Trophoblast cell (in vitro differentiated cells and primary cell): Measurements from ENCODE around the gene BCAS4.

Source experiments
- DNase-seq, 2 donors: peaks; one replicate each; pipeline ENCODE4 v3.0.0-alpha.2; 2016
- H2AFZ ChIP-seq: 2 replicates; pipeline ENCODE4 v1.6.1; 2013; ENCODE audit warnings: low read length, moderate library complexity, mild to moderate bottlenecking; ENCODE audit not compliant: insufficient read depth, poor library complexity
- H2AK5ac ChIP-seq: 2 replicates; pipeline ENCODE4 v1.6.1; 2013; ENCODE audit warnings: mild to moderate bottlenecking, low read length
- H2BK120ac ChIP-seq: 2 replicates; pipeline ENCODE4 v1.6.1; 2013; ENCODE audit warnings: low read length, mild to moderate bottlenecking, moderate library complexity; ENCODE audit not compliant: insufficient read depth, poor library complexity
- H2BK12ac ChIP-seq: 2 replicates; pipeline ENCODE4 v1.6.1; 2013; ENCODE audit warnings: mild to moderate bottlenecking, low read length, moderate library complexity
- H2BK5ac ChIP-seq: 2 replicates; pipeline ENCODE4 v1.6.1; 2013; ENCODE audit warnings: low read length, low read depth, moderate library complexity, mild to moderate bottlenecking; ENCODE audit not compliant: poor library complexity
- H3K14ac ChIP-seq: 2 replicates; pipeline ENCODE4 v1.6.1; 2013; ENCODE audit warnings: mild to moderate bottlenecking, low read length
- H3K18ac ChIP-seq: 2 replicates; pipeline ENCODE4 v1.6.1; 2013; ENCODE audit warnings: mild to moderate bottlenecking, low read length
- H3K23ac ChIP-seq: 2 replicates; pipeline ENCODE4 v1.6.1; 2013; ENCODE audit warnings: low read length
- H3K27ac ChIP-seq: 2 replicates; pipeline ENCODE4 v1.5.1; 2013; ENCODE audit warnings: low read depth, mild to moderate bottlenecking, inconsistent platforms, low read length, moderate library complexity
- H3K27me3 ChIP-seq: 2 replicates; pipeline ENCODE4 v1.6.1; 2013; ENCODE audit warnings: inconsistent platforms, mild to moderate bottlenecking, low read length, moderate library complexity; ENCODE audit not compliant: insufficient read depth
- H3K36me3 ChIP-seq, 2 experiments: 1 replicate in 1 of 2; 2 replicates in 1 of 2; pipeline ENCODE4 v1.6.1; 2013; ENCODE audit warnings: low read length in 2 of 2, mild to moderate bottlenecking in 2 of 2, moderate library complexity in 1 of 2; ENCODE audit not compliant: insufficient read depth in 2 of 2, control insufficient read depth in 1 of 2
- H3K4ac ChIP-seq: 2 replicates; pipeline ENCODE4 v1.6.1; 2013; ENCODE audit warnings: low read depth, mild to moderate bottlenecking, low read length, moderate library complexity
- H3K4me1 ChIP-seq, 2 experiments: 1 replicate in 1 of 2; 2 replicates in 1 of 2; pipeline ENCODE4 v1.6.1; 2013; ENCODE audit warnings: low read length in 2 of 2, mild to moderate bottlenecking in 2 of 2, moderate library complexity in 1 of 2; ENCODE audit not compliant: insufficient read depth in 2 of 2, control insufficient read depth in 1 of 2
- H3K4me2 ChIP-seq: 2 replicates; pipeline ENCODE4 v1.6.1; 2013; ENCODE audit warnings: inconsistent platforms, mild to moderate bottlenecking, low read length, moderate library complexity
- H3K4me3 ChIP-seq: 2 replicates; pipeline ENCODE4 v1.5.1; 2013; ENCODE audit warnings: mild to moderate bottlenecking, low read depth, low read length, inconsistent platforms
- H3K79me1 ChIP-seq: one replicate; pipeline ENCODE4 v1.6.1; 2013; ENCODE audit warnings: low read length
- H3K79me2 ChIP-seq: 2 replicates; pipeline ENCODE4 v1.6.1; 2013; ENCODE audit warnings: low read length, mild to moderate bottlenecking; ENCODE audit not compliant: control insufficient read depth, insufficient read depth, poor library complexity
- H3K9ac ChIP-seq: 2 replicates; pipeline ENCODE4 v1.6.1; 2013; ENCODE audit warnings: mild to moderate bottlenecking, low read length
- H3K9me3 ChIP-seq: 2 replicates; pipeline ENCODE4 v1.6.1; 2013; ENCODE audit warnings: low read depth, mild to moderate bottlenecking, control low read depth, inconsistent platforms, low read length; ENCODE audit not compliant: insufficient read depth
- H4K12ac ChIP-seq: 2 replicates; pipeline ENCODE4 v1.6.1; 2013; ENCODE audit warnings: low read depth, mild to moderate bottlenecking, low read length, moderate library complexity
- H4K8ac ChIP-seq: 2 replicates; pipeline ENCODE4 v1.6.1; 2013; ENCODE audit warnings: low read depth, mild to moderate bottlenecking, low read length, moderate library complexity
- H4K91ac ChIP-seq: one replicate; pipeline ENCODE4 v1.6.1; 2013; ENCODE audit warnings: low read depth, mild to moderate bottlenecking, low read length, moderate library complexity
- WGBS: extraction: QIAGEN DNeasy Blood & Tissue Kit; methylation state at CpG from one replicate; pipeline ENCODE4 v1.1.7; 2013; ENCODE audit warnings: missing lambda C conversion rate; ENCODE audit not compliant: insufficient read length, insufficient coverage; ENCODE audit errors: extremely low coverage; 5-methylcytosine and 5-hydroxymethylcytosine counted together

BCAS4 gene

DNA sequence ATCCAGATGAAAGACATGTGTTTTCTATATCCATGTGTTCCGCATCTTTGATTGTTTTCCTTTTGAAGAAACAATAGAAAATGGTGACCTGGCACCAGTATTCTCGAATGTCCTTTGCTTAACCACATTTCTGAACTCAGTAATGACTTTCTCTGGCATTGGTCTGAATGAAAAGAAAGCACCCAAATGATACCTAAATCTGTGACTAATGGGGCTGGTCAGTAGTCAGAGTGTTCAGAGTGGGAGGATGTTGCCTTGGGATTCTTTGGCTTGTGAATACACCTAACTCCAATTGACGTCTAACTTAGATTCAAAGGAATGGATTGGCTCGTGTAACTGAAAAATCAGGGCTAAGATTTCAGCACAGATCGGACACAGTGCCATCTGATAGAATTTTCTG is 36.4 kb upstream of the BCAS4 start:
- no peak overlapping the region for H4K91ac ChIP-seq
- H3K9me3 ChIP-seq = no peaks in the 10 kb centered on the region
- H3K4me2 ChIP-seq = no peak overlapping the region
- H4K12ac ChIP-seq = no peak overlapping the region
- no peak for DNase-seq
- no peaks in the 10 kb centered on the region for H3K36me3 ChIP-seq
- H2BK120ac ChIP-seq = no peak overlapping the region
- H3K4me1 ChIP-seq = peaks cover 4 to 13% of the 10 kb centered on the region in 2 experiments
- H3K14ac ChIP-seq = no peak overlapping the region
- no peaks in the 10 kb centered on the region for H3K27me3 ChIP-seq
- H3K23ac ChIP-seq = no peak overlapping the region
- H3K18ac ChIP-seq = no peak overlapping the region
- no peak overlapping the region for H2AFZ ChIP-seq
- H3K79me2 ChIP-seq = no peaks in the 10 kb centered on the region
- H2BK5ac ChIP-seq = no peak overlapping the region
- H4K8ac ChIP-seq = no peak overlapping the region
- H2BK12ac ChIP-seq = no peak overlapping the region
- H2AK5ac ChIP-seq = no peak overlapping the region
- WGBS = no CpG with 5 or more reads among the region's 5 CpGs
- no peak overlapping the region for H3K9ac ChIP-seq
- H3K27ac ChIP-seq = no peak overlapping the region
- no peak overlapping the region for H3K4ac ChIP-seq
- peaks cover 18% of the 10 kb centered on the region for H3K79me1 ChIP-seq
- H3K4me3 ChIP-seq = no peak overlapping the region

DNA sequence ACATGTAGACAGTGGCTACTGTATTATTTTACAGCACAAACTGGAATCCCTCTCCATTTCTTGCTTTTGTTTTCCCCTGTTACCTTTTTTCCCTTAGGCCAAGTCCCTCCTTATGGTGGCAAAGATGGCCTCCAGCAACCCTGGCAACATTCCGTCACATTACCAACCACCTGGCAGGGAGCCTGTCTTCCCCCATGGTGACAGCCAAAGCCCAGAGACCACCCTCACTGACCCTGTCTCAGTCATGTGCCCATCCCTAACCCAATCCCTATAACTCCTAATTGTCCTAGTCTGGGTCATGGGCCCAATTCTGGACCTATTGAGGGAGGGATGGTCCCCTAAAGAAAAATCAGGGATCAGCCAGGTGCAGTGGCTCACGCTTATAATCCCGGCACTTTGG is 35.9 kb upstream of the BCAS4 start:
- no peak overlapping the region for H4K8ac ChIP-seq
- no peak overlapping the region for H2BK120ac ChIP-seq
- H2BK5ac ChIP-seq = no peak overlapping the region
- H3K9ac ChIP-seq = no peak overlapping the region
- no peak overlapping the region for H3K27ac ChIP-seq
- no peak overlapping the region for H3K4me3 ChIP-seq
- whole genome bisulfite sequencing = no CpG with 5 or more reads among the region's 3 CpGs
- H2BK12ac ChIP-seq = no peak overlapping the region
- no peak overlapping the region for H2AK5ac ChIP-seq
- H3K27me3 ChIP-seq = no peaks in the 10 kb centered on the region
- H3K4me1 ChIP-seq = peaks cover 9 to 18% of the 10 kb centered on the region in 2 experiments
- H3K4me2 ChIP-seq = no peak overlapping the region
- H3K4ac ChIP-seq = no peak overlapping the region
- H3K79me2 ChIP-seq = no peaks in the 10 kb centered on the region
- DNase-seq = peak in 1 of 2 donors; percentile 31
- H3K14ac ChIP-seq = no peak overlapping the region
- H4K91ac ChIP-seq = no peak overlapping the region
- no peak overlapping the region for H3K23ac ChIP-seq
- no peak overlapping the region for H3K18ac ChIP-seq
- H3K9me3 ChIP-seq = no peaks in the 10 kb centered on the region
- peaks cover 19% of the 10 kb centered on the region for H3K79me1 ChIP-seq
- H3K36me3 ChIP-seq = no peaks in the 10 kb centered on the region
- H2AFZ ChIP-seq = no peak overlapping the region
- H4K12ac ChIP-seq = no peak overlapping the region

- no CpG with 5 or more reads among the region's 5 CpGs for WGBS
- Histone ChIP-seq H4K91ac (no peak overlapping the region), H3K4me2 (no peak overlapping the region), H3K79me2 (no peaks in the 10 kb centered on the region), H3K4me3 (no peak overlapping the region), H3K14ac (no peak overlapping the region), H3K27me3 (no peaks in the 10 kb centered on the region), H2BK120ac (no peak overlapping the region), H3K23ac (no peak overlapping the region), H3K79me1 (peaks cover 19% of the 10 kb centered on the region), H3K9ac (no peak overlapping the region), H4K12ac (no peak overlapping the region), H2AFZ (no peak overlapping the region), H3K27ac (no peak overlapping the region), H4K8ac (no peak overlapping the region), H3K4ac (no peak overlapping the region), H2BK12ac (no peak overlapping the region), H3K18ac (no peak overlapping the region), H3K9me3 (no peaks in the 10 kb centered on the region), H2AK5ac (peak overlapping the region; percentile 58), H2BK5ac (no peak overlapping the region), H3K4me1 (peaks cover 10 to 20% of the 10 kb centered on the region in 2 experiments), H3K36me3 (no peaks in the 10 kb centered on the region)
- DNase-seq = no peak
These were observed 35.2 kb upstream of the BCAS4 start for GRCh38 chr20:50759678-50760077.

DNA sequence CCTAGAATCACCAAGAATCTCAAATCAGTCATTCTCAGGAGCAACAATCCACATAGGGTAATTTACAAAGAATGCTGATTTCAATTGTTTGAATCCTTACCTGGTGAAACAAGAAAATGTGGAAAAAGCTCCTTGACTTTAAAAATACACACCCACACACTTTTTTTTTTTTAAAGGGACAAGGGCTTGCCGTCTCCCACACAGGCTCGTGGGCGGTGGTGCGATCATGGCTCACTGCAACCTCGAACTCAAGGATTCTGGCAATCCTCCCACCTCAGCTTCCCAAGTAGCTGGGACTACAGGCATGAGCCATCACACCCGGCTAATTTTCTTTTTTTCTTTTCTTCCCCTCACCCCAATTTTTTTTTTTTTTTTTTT is 32.8 kb upstream of the BCAS4 start:
- no CpG with 5 or more reads among the region's 6 CpGs for WGBS
- peak overlapping the region; percentile 32 for H2BK120ac ChIP-seq
- H3K36me3 ChIP-seq = no peaks in the 10 kb centered on the region
- no peak overlapping the region for H3K23ac ChIP-seq
- H4K12ac ChIP-seq = no peak overlapping the region
- no peak overlapping the region for H2AFZ ChIP-seq
- H2BK5ac ChIP-seq = peak overlapping the region; percentile 24
- no peak overlapping the region for H2BK12ac ChIP-seq
- peak overlapping the region; percentile 84 for H3K27ac ChIP-seq
- H3K79me2 ChIP-seq = no peaks in the 10 kb centered on the region
- H3K27me3 ChIP-seq = no peaks in the 10 kb centered on the region
- no peak overlapping the region for H3K18ac ChIP-seq
- H3K79me1 ChIP-seq = peaks cover 19% of the 10 kb centered on the region
- no peak overlapping the region for H3K4me3 ChIP-seq
- no peak for DNase-seq
- peak overlapping the region; percentile 47 for H3K4me2 ChIP-seq
- H3K14ac ChIP-seq = peak overlapping the region; percentile 41
- no peaks in the 10 kb centered on the region for H3K9me3 ChIP-seq
- no peak overlapping the region for H4K8ac ChIP-seq
- H2AK5ac ChIP-seq = no peak overlapping the region
- H3K4ac ChIP-seq = peak overlapping the region; percentile 23
- H3K9ac ChIP-seq = no peak overlapping the region
- peaks cover 14 to 24% of the 10 kb centered on the region in 2 experiments for H3K4me1 ChIP-seq
- H4K91ac ChIP-seq = peak overlapping the region; percentile 53
